ENCODE data around the gene STAG2. TPM values are rescaled to one million over a fixed set of nuclear protein-coding genes. Genes with fewer than 3 reads are reported as not detected.
"Not testable (repeated sequence)": the region's sequence is repeated elsewhere in the genome, so short reads cannot be mapped to it uniquely, and the experiment has no call there.

Gene STAG2
- total RNA-seq, 8 experiments from 2014 or later: 36.1 to 98.4 (median 56.7) TPM

GRCh38 chrX:124018023-124018422 lies 56.5 kb downstream of the STAG2 start:
- H3K27ac ChIP-seq: no peak overlapping the region
- H3K4me1 ChIP-seq (replicated peaks in 1 of 2): no peaks in the 10 kb centered on the region
- 0 to 100% (median 57%) methylated on average over 1 of the region's 1 CpG; no CpG with 5 or more reads in 5 of the 10 experiments for WGBS, 10 experiments
- H3K4me3 ChIP-seq: no peak overlapping the region
- peak in 1 of 8 experiments; percentile 29 for ATAC-seq (replicated peaks in 6 of 8)
- in situ Hi-C loops (cut with MboI; ENCODE audit: low pct_unique_long_range_greater_than_20kb in 2 of 9, low sequenced_read_pairs in 9 of 9, unreplicated experiment in 9 of 9): no loop called here

- Histone ChIP-seq H3K27ac (no peak overlapping the region), H3K4me3 (no peak overlapping the region), H3K4me1 (replicated peaks in 1 of 2) (no peaks in the 10 kb centered on the region)
- WGBS, 10 experiments: 20 to 100% (median 50%) methylated on average over 1 to 2 of the region's 3 CpGs; no CpG with 5 or more reads in 5 of the 10 experiments
- ATAC-seq (replicated peaks in 6 of 8): peak in 1 of 8 experiments; percentile 38
- in situ Hi-C loops (cut with MboI; ENCODE audit: low pct_unique_long_range_greater_than_20kb in 2 of 9, low sequenced_read_pairs in 9 of 9, unreplicated experiment in 9 of 9): no loop called here
Measured at GRCh38 chrX:124023838-124024238, 62.3 kb downstream of the STAG2 start.

GRCh38 chrX:124026529-124026928 lies 65.0 kb downstream of the STAG2 start:
- ATAC-seq (replicated peaks in 6 of 8): no peak
- Histone ChIP-seq H3K27ac (no peak overlapping the region), H3K4me1 (replicated peaks in 1 of 2) (no peaks in the 10 kb centered on the region), H3K4me3 (no peak overlapping the region)
- in situ Hi-C loops (cut with MboI; ENCODE audit: low pct_unique_long_range_greater_than_20kb in 2 of 9, low sequenced_read_pairs in 9 of 9, unreplicated experiment in 9 of 9): no loop called here
- WGBS, 10 experiments: 17 to 81% (median 48%) methylated on average over 1 of the region's 1 CpG; no CpG with 5 or more reads in 6 of the 10 experiments

GRCh38 chrX:124028182-124028581 lies 66.7 kb downstream of the STAG2 start:
- no peak overlapping the region for H3K27ac ChIP-seq
- no peak overlapping the region for H3K4me3 ChIP-seq
- in situ Hi-C loops (cut with MboI; ENCODE audit: low pct_unique_long_range_greater_than_20kb in 2 of 9, low sequenced_read_pairs in 9 of 9, unreplicated experiment in 9 of 9): no loop called here
- ATAC-seq (replicated peaks in 6 of 8): peak in 2 of 8 experiments; percentile 89 to 95
- WGBS, 10 experiments: 0 to 93% (median 42%) methylated on average over 1 to 3 of the region's 3 CpGs; no CpG with 5 or more reads in 7 of the 10 experiments
- H3K4me1 ChIP-seq (replicated peaks in 1 of 2): no peaks in the 10 kb centered on the region

GRCh38 chrX:124030520-124030919 lies 69.0 kb downstream of the STAG2 start:
- no peak for ATAC-seq (replicated peaks in 6 of 8)
- WGBS, 10 experiments: 0 to 100% (median 50%) methylated on average over 1 of the region's 1 CpG; no CpG with 5 or more reads in 5 of the 10 experiments
- no peaks in the 10 kb centered on the region for H3K4me1 ChIP-seq (replicated peaks in 1 of 2)
- H3K27ac ChIP-seq: no peak overlapping the region
- H3K4me3 ChIP-seq: no peak overlapping the region
- in situ Hi-C loops (cut with MboI; ENCODE audit: low pct_unique_long_range_greater_than_20kb in 2 of 9, low sequenced_read_pairs in 9 of 9, unreplicated experiment in 9 of 9): no loop called here

GRCh38 chrX:124033821-124034220 lies 72.3 kb downstream of the STAG2 start:
- in situ Hi-C loops (cut with MboI; ENCODE audit: low pct_unique_long_range_greater_than_20kb in 2 of 9, low sequenced_read_pairs in 9 of 9, unreplicated experiment in 9 of 9): no loop called here
- no peak for ATAC-seq (replicated peaks in 6 of 8)
- no peaks in the 10 kb centered on the region for H3K4me1 ChIP-seq (replicated peaks in 1 of 2)
- no peak overlapping the region for H3K27ac ChIP-seq
- H3K4me3 ChIP-seq: no peak overlapping the region
- 85 to 100% methylated on average over 1 of the region's 1 CpG; no CpG with 5 or more reads in 8 of the 10 experiments for WGBS, 10 experiments

- no peak overlapping the region for H3K4me3 ChIP-seq
- no peak for ATAC-seq (replicated peaks in 6 of 8)
- 40 to 100% methylated on average over 2 of the region's 2 CpGs; no CpG with 5 or more reads in 8 of the 10 experiments for WGBS, 10 experiments
- no peaks in the 10 kb centered on the region for H3K4me1 ChIP-seq (replicated peaks in 1 of 2)
- H3K27ac ChIP-seq: no peak overlapping the region
- in situ Hi-C loops (cut with MboI; ENCODE audit: low pct_unique_long_range_greater_than_20kb in 2 of 9, low sequenced_read_pairs in 9 of 9, unreplicated experiment in 9 of 9): no loop called here
Measured at GRCh38 chrX:124035657-124036056, 74.2 kb downstream of the STAG2 start.

GRCh38 chrX:124042042-124042441 lies 80.5 kb downstream of the STAG2 start:
- Histone ChIP-seq H3K27ac (no peak overlapping the region), H3K4me1 (replicated peaks in 1 of 2) (no peaks in the 10 kb centered on the region), H3K4me3 (no peak overlapping the region)
- in situ Hi-C loops (cut with MboI; ENCODE audit: low pct_unique_long_range_greater_than_20kb in 2 of 9, low sequenced_read_pairs in 9 of 9, unreplicated experiment in 9 of 9): no loop called here
- WGBS, 10 experiments: 29 to 80% (median 29%) methylated on average over 1 of the region's 1 CpG; no CpG with 5 or more reads in 7 of the 10 experiments
- ATAC-seq (replicated peaks in 6 of 8): no peak

GRCh38 chrX:124045109-124045508 lies 83.6 kb downstream of the STAG2 start:
- H3K4me3 ChIP-seq: no peak overlapping the region
- H3K4me1 ChIP-seq (replicated peaks in 1 of 2): no peaks in the 10 kb centered on the region
- H3K27ac ChIP-seq: no peak overlapping the region
- ATAC-seq (replicated peaks in 6 of 8): no peak
- in situ Hi-C loops (cut with MboI; ENCODE audit: low pct_unique_long_range_greater_than_20kb in 2 of 9, low sequenced_read_pairs in 9 of 9, unreplicated experiment in 9 of 9): no loop called here
- WGBS, 10 experiments: 36 to 100% (median 100%) methylated on average over 1 to 4 of the region's 4 CpGs; no CpG with 5 or more reads in 3 of the 10 experiments

GRCh38 chrX:124084417-124084816 lies 122.9 kb downstream of the STAG2 start:
- H3K4me3 ChIP-seq; H3K4me1 ChIP-seq (replicated peaks in 1 of 2); H3K27ac ChIP-seq; ATAC-seq (replicated peaks in 6 of 8); in situ Hi-C loops (cut with MboI; ENCODE audit: low pct_unique_long_range_greater_than_20kb in 2 of 9, low sequenced_read_pairs in 9 of 9, unreplicated experiment in 9 of 9): not testable (repeated sequence)
- 49 to 60% methylated on average over 2 to 3 of the region's 6 CpGs; no CpG with 5 or more reads in 8 of the 10 experiments for WGBS, 10 experiments

- WGBS, 10 experiments: 50 to 90% (median 65%) methylated on average over 1 to 2 of the region's 2 CpGs; no CpG with 5 or more reads in 7 of the 10 experiments
- Histone ChIP-seq H3K4me3 (no peak overlapping the region), H3K27ac (no peak overlapping the region), H3K4me1 (replicated peaks in 1 of 2) (no peaks in the 10 kb centered on the region)
- in situ Hi-C loops (cut with MboI; ENCODE audit: low pct_unique_long_range_greater_than_20kb in 2 of 9, low sequenced_read_pairs in 9 of 9, unreplicated experiment in 9 of 9): no loop called here
- ATAC-seq (replicated peaks in 6 of 8): no peak
Measured at GRCh38 chrX:124085063-124085462, 123.6 kb downstream of the STAG2 start.

GRCh38 chrX:124086411-124086810 lies 124.9 kb downstream of the STAG2 start:
- Histone ChIP-seq H3K27ac (no peak overlapping the region), H3K4me1 (replicated peaks in 1 of 2) (no peaks in the 10 kb centered on the region), H3K4me3 (no peak overlapping the region)
- in situ Hi-C loops (cut with MboI; ENCODE audit: low pct_unique_long_range_greater_than_20kb in 2 of 9, low sequenced_read_pairs in 9 of 9, unreplicated experiment in 9 of 9): no loop called here
- ATAC-seq (replicated peaks in 6 of 8): no peak
- WGBS, 10 experiments: 68 to 100% (median 88%) methylated on average over 1 to 7 of the region's 7 CpGs; no CpG with 5 or more reads in 6 of the 10 experiments

GRCh38 chrX:124087000-124087746 lies 125.7 kb downstream of the STAG2 start:
- ATAC-seq (replicated peaks in 6 of 8): no peak
- Histone ChIP-seq H3K4me1 (replicated peaks in 1 of 2) (no peaks in the 10 kb centered on the region), H3K4me3 (no peak overlapping the region), H3K27ac (no peak overlapping the region)
- WGBS, 10 experiments: 40 to 100% (median 89%) methylated on average over 1 to 3 of the region's 6 CpGs; no CpG with 5 or more reads in 4 of the 10 experiments
- in situ Hi-C loops (cut with MboI; ENCODE audit: low pct_unique_long_range_greater_than_20kb in 2 of 9, low sequenced_read_pairs in 9 of 9, unreplicated experiment in 9 of 9): no loop called here

GRCh38 chrX:124093222-124093621 lies 131.7 kb downstream of the STAG2 start:
- Histone ChIP-seq H3K4me1 (replicated peaks in 1 of 2) (no peaks in the 10 kb centered on the region), H3K4me3 (no peak overlapping the region), H3K27ac (no peak overlapping the region)
- in situ Hi-C loops (cut with MboI; ENCODE audit: low pct_unique_long_range_greater_than_20kb in 2 of 9, low sequenced_read_pairs in 9 of 9, unreplicated experiment in 9 of 9): no loop called here
- no peak for ATAC-seq (replicated peaks in 6 of 8)
- WGBS, 10 experiments: 48 to 100% (median 100%) methylated on average over 1 to 4 of the region's 4 CpGs; no CpG with 5 or more reads in 3 of the 10 experiments
